ENCODE measurements around the gene PPIF.

DNA sequence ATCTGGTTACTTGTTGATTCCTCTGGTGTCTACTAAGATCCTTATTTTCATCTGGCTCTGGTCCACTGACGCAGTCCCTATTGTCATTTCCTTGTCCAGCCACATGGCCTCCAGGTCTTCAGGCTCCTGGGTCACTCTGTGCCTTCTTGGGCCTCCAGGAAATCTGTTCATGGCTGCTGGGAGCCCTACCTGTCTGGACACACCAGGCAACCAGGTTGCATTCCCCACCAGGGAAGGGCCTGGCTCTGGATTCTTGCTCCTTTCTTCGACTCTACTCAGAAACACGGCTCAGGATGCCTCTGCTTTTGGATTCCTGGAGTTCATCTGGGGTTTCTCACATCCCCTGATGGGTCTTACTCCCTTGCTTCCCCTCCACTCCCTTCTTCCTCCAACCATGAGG lies 8.0 kb upstream of the PPIF start:
- TF ChIP-seq POLR2A (IDR thresholded peaks at IDR 0.05; ENCODE audit: low read length) (no peak), GATA1 (IDR thresholded peaks at IDR 0.05; ENCODE audit: low read depth, low read length) (no peak)

Data from erythroblast (primary cell).